Hematopoietic multipotent progenitor cell treated with erythropoietin and hydrocortisone succinate and interleukin-3 and kit ligand, for 4 days (in vitro differentiated cells): ENCODE data around the gene KCNQ1OT1.
"Not testable (repeated sequence)": the region's sequence is repeated elsewhere in the genome, so short reads cannot be mapped to it uniquely, and the experiment has no call there.

Experiments
- DNase-seq: peaks from one replicate; pipeline ENCODE4 v3.0.0-alpha.2; 2015

The KCNQ1OT1 gene

DNA sequence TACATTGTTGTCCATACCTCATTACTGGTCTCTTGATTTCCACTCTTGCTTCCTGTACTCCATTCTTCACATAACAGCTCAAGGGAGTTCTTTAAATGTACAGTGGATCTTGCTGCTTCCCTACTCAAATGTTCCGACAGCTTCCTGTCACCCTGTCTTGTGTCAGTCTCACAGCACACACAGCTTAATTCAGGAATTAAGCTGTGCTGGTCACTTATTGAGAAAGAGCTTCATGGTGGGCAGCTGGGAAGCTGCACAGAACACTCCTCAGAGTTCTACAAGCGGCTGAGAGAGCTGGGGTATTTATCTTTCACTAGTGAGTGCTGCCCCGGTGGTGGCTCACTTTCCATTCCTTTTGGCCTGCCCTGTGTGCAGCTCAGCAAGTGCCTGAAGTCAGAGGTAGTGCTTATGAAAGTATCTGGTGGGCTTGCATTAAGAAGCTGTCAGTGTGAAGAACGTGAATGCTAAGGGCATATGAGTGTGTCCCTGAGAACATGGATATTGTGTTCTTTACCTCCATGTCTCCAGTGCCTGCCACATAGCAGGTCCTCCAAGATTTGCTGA is 48.7 kb downstream of the KCNQ1OT1 start:
- no peak for DNase-seq

DNA sequence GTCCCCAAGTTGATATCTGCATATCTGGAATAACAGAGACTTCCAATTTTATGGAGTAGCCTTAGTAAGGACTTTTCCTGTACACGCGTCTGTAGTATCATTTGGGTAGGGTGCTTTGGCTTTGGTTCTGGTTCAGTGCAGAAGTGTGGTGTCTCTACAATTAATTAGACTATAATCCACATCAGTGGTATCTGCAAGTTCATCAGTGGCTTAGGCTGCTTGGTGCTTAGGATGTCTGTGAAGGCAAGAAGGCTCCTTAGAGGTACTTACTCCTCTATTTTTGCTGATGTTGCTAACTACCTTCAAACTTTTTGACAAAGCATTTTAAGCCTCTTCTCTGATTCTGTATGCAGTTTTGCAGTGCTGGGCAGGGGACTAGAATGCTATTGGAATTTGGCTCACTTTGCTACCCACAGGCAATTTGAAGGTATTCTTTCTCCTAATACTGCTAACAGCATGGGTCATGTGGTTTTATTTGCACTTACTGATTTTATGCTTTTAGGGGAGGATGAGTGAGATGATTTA is 49.4 kb downstream of the KCNQ1OT1 start:
- no peak for DNase-seq

DNA sequence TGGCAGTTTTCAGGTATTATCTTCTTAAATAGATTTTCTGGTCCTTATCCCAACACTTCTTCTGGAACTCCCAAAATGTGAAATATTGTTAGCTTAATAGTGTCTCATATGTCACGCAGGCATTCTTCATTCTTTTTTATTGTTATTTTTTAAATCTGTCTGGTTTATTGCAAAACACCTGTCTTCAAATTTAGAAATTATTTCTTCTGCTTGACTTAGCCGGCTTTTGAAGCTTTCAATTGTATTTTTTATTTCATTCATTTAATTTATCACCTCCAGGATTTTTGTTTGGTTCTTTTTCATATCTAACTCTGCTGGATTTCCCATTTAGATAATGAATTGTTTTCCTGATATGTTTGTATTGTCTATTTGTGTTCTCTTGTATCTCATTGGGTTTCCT is 49.9 kb downstream of the KCNQ1OT1 start:
- no peak for DNase-seq

GRCh38 chr11:2649400-2649799 is 50.4 kb downstream of the KCNQ1OT1 start:
- no peak for DNase-seq

DNA sequence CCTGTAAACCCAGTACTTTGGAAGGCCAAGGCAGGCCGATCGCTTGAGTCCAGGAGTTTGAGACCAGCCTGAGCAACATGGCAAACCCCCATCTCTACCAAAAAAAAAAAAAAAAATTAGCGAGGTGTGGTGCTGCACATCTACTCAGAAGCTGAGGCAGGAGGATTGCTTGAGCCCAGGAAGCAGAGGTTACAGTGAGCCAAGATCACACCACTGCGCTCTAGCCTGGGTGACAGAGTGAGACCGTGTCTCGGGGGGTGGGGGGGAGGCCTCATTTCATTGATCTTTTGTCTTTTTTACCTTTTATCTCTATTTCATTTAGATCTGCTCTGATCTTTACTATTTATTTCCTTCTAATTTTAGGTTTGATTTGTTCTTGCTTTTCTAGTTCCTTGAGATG is 51.8 kb downstream of the KCNQ1OT1 start:
- DNase-seq, result no peak

DNA sequence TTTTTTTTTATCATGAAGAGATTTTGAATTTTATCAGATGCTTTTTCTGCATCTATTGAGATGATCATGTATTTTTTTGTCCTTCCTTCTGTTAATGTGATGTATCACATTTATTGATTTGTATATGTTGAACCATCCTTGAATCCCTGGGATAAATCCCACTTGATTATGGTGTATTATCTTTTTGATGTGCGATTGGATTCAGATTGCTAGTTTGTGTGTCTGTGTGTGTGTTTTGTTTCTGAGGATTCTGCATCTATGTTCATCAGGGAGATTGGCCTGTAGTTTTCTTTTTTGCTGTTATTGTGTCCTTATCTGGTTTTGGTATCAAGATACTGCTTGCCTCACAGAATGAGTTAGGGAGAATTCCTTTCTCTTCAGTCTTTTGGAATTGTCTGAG is 52.6 kb downstream of the KCNQ1OT1 start:
- no peak for DNase-seq

GRCh38 chr11:2645779-2646118 is 54.0 kb downstream of the KCNQ1OT1 start:
- no peak for DNase-seq

- DNase-seq, result no peak
These were observed 54.7 kb downstream of the KCNQ1OT1 start for GRCh38 chr11:2644844-2645778.

- DNase-seq, result no peak
These were observed 56.0 kb downstream of the KCNQ1OT1 start for GRCh38 chr11:2643746-2644145.

DNA sequence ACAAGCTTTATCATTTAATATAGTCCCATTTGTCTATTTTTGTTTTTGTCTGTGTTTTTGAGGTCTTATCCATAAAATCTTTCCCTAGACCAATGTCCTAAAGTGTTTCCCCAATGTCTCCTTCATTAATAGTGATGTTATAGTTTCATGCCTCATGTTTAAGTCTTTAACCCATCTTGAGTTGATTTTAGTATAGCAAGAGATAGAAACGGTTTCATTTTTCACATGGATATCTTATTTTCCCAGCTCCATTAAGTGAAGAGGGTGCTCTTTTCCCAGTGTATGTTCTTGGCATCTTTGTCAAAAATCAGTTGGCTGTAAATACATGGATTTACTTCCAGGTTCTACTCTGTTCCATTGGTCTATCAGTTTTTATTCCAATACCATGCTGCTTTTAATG is 58.2 kb downstream of the KCNQ1OT1 start:
- no peak for DNase-seq

GRCh38 chr11:2639763-2640162 is 60.0 kb downstream of the KCNQ1OT1 start:
- DNase-seq, result not testable (repeated sequence)

DNA sequence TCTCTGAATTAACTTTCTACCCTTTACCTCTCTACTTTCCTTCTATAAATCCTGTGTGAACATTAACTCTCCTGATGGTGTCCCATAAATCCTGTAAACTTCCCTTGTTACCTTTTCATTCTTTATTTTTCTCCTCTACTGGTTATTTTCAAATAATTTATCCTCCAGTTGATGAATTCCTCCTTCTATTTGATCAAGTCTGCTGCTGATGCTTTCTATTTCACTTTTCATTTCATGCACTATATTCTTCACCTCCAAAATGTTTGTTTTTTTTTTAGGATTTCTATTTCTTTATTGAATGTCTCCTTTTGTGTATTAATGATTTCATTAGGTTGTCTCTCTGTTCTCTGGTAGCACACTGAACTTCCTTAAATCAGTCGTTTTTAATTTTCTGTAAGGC is 68.6 kb downstream of the KCNQ1OT1 start:
- DNase-seq, result no peak

DNA sequence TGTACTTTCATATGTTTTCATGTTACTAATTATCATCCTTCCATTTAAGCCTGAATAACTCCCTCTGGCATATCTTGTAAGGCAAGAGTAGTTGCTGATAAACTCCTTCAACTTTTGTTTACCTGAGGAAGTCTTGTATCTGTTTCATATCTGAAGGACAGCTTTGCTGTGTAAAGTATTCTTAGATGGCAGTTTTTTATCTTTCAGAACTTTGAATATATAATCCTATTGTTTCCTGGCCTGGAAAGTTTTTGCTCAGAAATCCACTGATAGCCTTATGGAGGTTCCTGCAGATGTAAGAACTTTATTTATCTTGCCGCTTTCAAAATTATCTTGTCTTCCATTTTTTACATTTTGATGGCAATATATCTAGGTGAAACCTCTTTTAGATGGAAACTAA is 69.1 kb downstream of the KCNQ1OT1 start:
- DNase-seq, result no peak

DNA sequence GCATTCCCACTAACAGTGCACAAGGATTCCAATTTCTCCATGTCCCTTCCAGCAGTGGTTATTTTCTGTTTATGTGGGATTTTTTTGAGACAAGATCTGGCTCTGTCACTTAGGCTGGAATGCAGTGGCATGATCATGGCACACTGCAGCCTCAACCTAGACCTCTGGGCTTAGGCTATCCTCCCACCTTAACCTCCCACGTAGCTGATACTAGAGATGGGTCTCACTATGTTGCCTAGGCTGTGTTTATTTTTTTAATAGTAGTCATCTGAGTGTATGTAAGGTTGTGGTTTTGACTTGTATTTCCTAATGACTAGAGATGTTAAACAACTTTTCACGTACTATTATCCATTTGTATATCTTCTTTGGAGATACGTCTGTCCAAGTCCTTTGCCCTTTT is 74.6 kb downstream of the KCNQ1OT1 start:
- DNase-seq, result no peak

GRCh38 chr11:2621894-2622293 is 77.9 kb downstream of the KCNQ1OT1 start:
- DNase-seq, result no peak

DNA sequence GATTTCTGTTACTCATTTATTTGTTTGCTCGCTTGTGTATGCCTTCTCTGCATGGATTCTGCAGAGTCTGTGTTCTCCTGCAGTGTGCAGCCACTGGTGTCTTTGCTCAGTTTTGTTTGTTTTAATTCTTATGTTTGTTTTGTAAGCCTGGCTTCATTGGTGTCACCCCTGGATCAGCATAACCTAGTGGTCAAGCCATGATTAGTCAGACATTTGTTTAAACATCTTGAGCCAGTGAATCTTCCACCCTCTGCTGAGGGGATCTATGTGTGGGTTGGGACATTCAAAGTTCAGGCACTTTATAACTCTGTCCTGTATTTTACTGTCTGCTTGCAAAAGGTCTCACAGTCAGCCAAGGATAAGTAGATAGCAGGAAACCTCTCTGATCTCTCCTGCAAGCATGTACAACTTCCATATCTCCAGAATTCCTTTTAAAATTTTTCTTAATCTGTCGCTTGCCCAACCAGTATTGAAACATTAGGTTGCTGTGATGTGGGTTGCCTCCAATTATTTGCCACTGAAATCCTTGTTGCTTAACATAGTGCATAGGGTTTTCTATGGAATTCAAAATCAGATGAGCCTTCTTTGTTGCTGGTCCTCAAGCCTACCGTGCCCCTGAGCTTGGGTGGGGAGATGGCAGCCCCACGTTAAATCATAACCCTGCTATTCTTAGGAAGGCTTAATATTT is 86.8 kb downstream of the KCNQ1OT1 start:
- no peak for DNase-seq

DNA sequence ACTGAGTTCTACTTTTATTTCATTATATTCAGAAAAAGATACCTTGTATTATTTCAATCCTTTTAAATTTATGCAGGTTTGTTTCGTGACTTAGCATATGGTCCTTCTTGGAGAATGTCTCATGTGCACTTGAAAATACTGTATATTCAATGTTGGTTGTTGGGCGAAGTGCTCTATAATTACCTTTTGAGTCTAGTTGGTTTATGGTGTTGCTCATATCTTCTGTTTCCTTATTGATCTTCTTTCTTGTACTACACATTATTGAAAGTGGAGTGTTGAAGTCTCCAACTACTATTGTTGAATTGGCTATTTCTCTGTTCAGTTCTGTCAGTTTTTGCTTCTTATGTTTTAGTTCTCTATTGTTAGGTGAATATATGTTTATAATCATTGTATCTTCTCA is 90.4 kb downstream of the KCNQ1OT1 start:
- no peak for DNase-seq

GRCh38 chr11:2599561-2600189 is 100.1 kb downstream of the KCNQ1OT1 start:
- DNase-seq, result no peak

DNA sequence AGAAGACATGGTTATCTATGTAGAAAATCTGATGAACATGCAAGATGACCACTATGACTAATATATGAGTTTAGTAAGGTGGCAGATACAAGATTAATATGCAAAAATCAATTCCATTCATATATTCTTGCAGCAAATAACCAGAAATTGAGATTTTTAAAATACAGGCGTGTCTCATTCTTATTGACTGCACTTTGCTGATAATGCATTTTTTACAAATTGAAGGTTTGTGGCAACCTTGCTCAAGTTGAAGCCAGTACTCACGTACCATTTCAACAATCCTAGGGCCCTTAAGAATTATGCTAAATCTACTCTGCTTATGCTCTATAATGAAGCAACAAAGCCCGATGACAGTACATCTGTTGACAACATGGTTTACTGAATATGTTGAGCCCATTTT is 104.6 kb downstream of the KCNQ1OT1 start:
- DNase-seq, result no peak

DNA sequence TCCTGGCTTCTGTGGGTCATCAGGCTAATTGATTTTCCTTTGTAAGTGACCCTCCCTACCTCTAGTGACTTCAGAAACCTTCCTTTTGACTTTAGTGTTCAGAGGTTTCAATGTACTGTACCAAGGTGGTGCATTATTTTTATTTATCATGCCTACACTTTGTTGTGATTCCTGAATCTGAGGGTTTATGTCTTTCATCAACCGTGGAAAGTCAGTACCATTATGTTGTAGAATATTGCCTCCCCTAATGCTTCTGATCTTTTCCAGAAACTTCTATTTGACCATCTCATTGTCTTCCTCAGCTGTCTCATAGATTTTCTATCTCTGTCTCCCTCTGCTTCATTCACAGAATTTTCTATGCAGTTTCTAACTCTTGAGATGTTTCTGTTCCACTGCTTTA is 105.5 kb downstream of the KCNQ1OT1 start:
- no peak for DNase-seq

- DNase-seq, result no peak
These were observed 106.3 kb downstream of the KCNQ1OT1 start for GRCh38 chr11:2593393-2593950.

GRCh38 chr11:2592559-2593392 is 107.0 kb downstream of the KCNQ1OT1 start:
- no peak for DNase-seq
